Endothelial cell of umbilical vein (primary cell): ENCODE results near the gene RAB4A.

ENCODE experiments used
- EZH2 ChIP-seq: IDR thresholded peaks from 2 replicates; pipeline ENCODE4 v1.6.1; 2012; ENCODE audit warnings: borderline replicate concordance, low read depth, mild to moderate bottlenecking, moderate library complexity, low read length, inconsistent platforms; ENCODE audit not compliant: severe bottlenecking
- JUN ChIP-seq: IDR thresholded peaks from 2 replicates; pipeline ENCODE4 v1.6.1; 2011; ENCODE audit warnings: borderline replicate concordance, low read depth; ENCODE audit not compliant: insufficient read length, insufficient read depth
- MYC ChIP-seq: IDR thresholded peaks from one replicate; pipeline ENCODE4 v1.6.1; 2011; ENCODE audit warnings: mild to moderate bottlenecking, low read depth, low read length
- POLR2A ChIP-seq: IDR thresholded peaks from 2 replicates; pipeline ENCODE4 v1.6.1; 2012; ENCODE audit warnings: low read depth, mild to moderate bottlenecking, control low read depth, low read length
- POLR2AphosphoS5 ChIP-seq: IDR thresholded peaks from 2 replicates; pipeline ENCODE4 v1.6.1; 2012; ENCODE audit warnings: low read depth, mild to moderate bottlenecking, control low read depth, low read length, moderate library complexity; ENCODE audit not compliant: insufficient read depth
- TF ChIP-seq, protein P1 (sequence below), 2 donors: IDR thresholded peaks; 1 replicate in 1 of 2; 2 replicates in 1 of 2; pipeline ENCODE4 v1.5.1; 2011; ENCODE audit warnings: low read length in 2 of 2, mild to moderate bottlenecking in 2 of 2, moderate library complexity in 2 of 2, control low read depth in 1 of 2, inconsistent platforms in 1 of 2, low read depth in 1 of 2; ENCODE audit not compliant: insufficient read depth in 1 of 2; ENCODE audit errors: extremely low read depth in 1 of 2

DNA sequence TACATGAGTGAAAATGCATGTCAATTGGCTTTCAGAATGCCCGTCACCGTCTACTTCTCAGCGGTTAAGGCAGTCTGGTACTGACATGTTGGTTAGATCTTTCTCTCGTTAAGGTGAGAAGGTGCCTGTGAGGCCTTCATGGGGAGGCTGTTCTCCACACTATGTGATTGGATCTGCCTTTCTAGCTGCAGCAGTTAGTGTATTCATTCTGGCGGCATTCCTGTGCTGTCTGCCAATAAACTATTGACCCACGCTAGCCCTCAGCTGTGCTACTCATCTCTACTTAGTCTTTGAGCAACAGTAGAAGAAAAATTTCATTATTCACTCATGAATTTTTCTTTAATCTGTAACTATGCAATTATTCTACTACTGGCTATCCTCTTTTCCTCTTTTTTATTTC is 39.9 kb downstream of the RAB4A start:
- no peak for TF ChIP-seq JUN
- TF ChIP-seq POLR2AphosphoS5, result no peak
- TF ChIP-seq EZH2, result no peak
- no peak for TF ChIP-seq POLR2A
- TF ChIP-seq, protein P1, sequence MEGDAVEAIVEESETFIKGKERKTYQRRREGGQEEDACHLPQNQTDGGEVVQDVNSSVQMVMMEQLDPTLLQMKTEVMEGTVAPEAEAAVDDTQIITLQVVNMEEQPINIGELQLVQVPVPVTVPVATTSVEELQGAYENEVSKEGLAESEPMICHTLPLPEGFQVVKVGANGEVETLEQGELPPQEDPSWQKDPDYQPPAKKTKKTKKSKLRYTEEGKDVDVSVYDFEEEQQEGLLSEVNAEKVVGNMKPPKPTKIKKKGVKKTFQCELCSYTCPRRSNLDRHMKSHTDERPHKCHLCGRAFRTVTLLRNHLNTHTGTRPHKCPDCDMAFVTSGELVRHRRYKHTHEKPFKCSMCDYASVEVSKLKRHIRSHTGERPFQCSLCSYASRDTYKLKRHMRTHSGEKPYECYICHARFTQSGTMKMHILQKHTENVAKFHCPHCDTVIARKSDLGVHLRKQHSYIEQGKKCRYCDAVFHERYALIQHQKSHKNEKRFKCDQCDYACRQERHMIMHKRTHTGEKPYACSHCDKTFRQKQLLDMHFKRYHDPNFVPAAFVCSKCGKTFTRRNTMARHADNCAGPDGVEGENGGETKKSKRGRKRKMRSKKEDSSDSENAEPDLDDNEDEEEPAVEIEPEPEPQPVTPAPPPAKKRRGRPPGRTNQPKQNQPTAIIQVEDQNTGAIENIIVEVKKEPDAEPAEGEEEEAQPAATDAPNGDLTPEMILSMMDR (IDR thresholded peaks at IDR 0.05; ENCODE audit: extremely low read depth in 1 of 2, insufficient read depth in 1 of 2, low read depth in 1 of 2, low read length in 2 of 2), result no peak
- TF ChIP-seq MYC, result no peak
